Heart left ventricle (tissue), 16 donors: ENCODE data around the gene UVRAG. TPM values are rescaled to one million over a fixed set of nuclear protein-coding genes. Genes with fewer than 3 reads are reported as not detected.
A peak's percentile ranks its signal among the peaks of the same experiment; 100 is the strongest.

Source experiments
- ATAC-seq, 4 donors: fragments of 200-7000 bp; cut with Tn5 transposase; one replicate each; pipeline ENCODE4 v1.9.1; 2020 to 2022; ENCODE audit warnings: moderate library complexity in 4 of 4, mild to moderate bottlenecking in 3 of 4, moderate number of reproducible peaks in 1 of 4
- DNase-seq, 5 donors: peaks; one replicate each; pipeline ENCODE4 v3.0.0-alpha.2; 2020
- H3K27ac ChIP-seq, 12 donors: fragments of 200-600 bp; sonication (generic) in 4 of 12; one replicate each; pipeline versions ENCODE4 v1.5.0 to v1.8.0; 2016 to 2022; ENCODE audit warnings: mild to moderate bottlenecking in 2 of 12
- H3K27me3 ChIP-seq, 9 donors: fragments of 200-600 bp; sonication (generic) in 2 of 9; one replicate each; pipeline versions ENCODE4 v1.5.1 to v1.8.0; 2016 to 2022; ENCODE audit warnings: mild to moderate bottlenecking in 3 of 9
- H3K36me3 ChIP-seq, 9 donors: fragments of 200-600 bp; sonication (generic) in 2 of 9; one replicate each; pipeline versions ENCODE4 v1.5.0 to v1.8.0; 2018 to 2022; ENCODE audit warnings: mild to moderate bottlenecking in 2 of 9
- H3K4me1 ChIP-seq, 12 donors: fragments of 200-600 bp; sonication (generic) in 4 of 12; one replicate each; pipeline versions ENCODE4 v1.5.0 to v1.8.0; 2016 to 2022; ENCODE audit warnings: mild to moderate bottlenecking in 3 of 12
- H3K4me3 ChIP-seq, 12 donors: fragments of 200-600 bp; sonication (generic) in 4 of 12; one replicate each; pipeline versions ENCODE4 v1.5.0 to v1.8.0; 2017 to 2022; ENCODE audit warnings: mild to moderate bottlenecking in 9 of 12, moderate library complexity in 4 of 12
- H3K9me3 ChIP-seq, 12 donors: fragments of 200-600 bp; sonication (generic) in 4 of 12; one replicate each; pipeline versions ENCODE4 v1.5.0 to v1.8.0; 2016 to 2022; ENCODE audit warnings: mild to moderate bottlenecking in 1 of 12
- CTCF ChIP-seq, 12 donors: fragments of 200-600 bp; sonication (generic) in 4 of 12; IDR thresholded peaks; one replicate each; pipeline versions ENCODE4 v1.5.0 to v1.8.0; 2018 to 2022; ENCODE audit warnings: antibody characterized with exemption in 12 of 12, mild to moderate bottlenecking in 5 of 12
- POLR2A ChIP-seq, 2 donors: fragments of 450-650 bp; IDR thresholded peaks; one replicate each; pipeline ENCODE4 v1.6.1; 2017; ENCODE audit warnings: antibody characterized with exemption in 2 of 2, mild to moderate bottlenecking in 2 of 2, moderate library complexity in 2 of 2
- WGBS, 4 donors: extraction: QIAGEN DNeasy Blood & Tissue Kit in 2 of 4; methylation state at CpG; one replicate each; pipeline versions ENCODE4 v1.1.5 to v1.1.7; 2013 to 2018; 5-methylcytosine and 5-hydroxymethylcytosine counted together
- intact Hi-C, 10 donors: fragments of 100-400 bp; cut with DNase I; formaldehyde crosslinking; loops; one replicate each; pipeline versions ENCODE4 v1.11.1 to v1.14.2; 2022
- polyA plus RNA-seq, 2 donors: library from polyadenylated mRNA; stranded (reverse); fragments of 200-250 nt; gene quantifications; one replicate each; pipeline ENCODE4 v1.2.3, GENCODE V29; 2013
- total RNA-seq, 9 donors: library from RNA; depleted of rRNA in 2 of 9; stranded (reverse); fragments of >200 nt in 2 of 9; fragmentation: NEBNext Ultra II Directional in 3 of 9; extraction: Animal tissue kit (Norgen Biotek cat#: 25700) in 3 of 9; gene quantifications; one replicate each; pipeline versions ENCODE4 v1.1.0 to v1.2.4, GENCODE V29; 2016 to 2023
- donor health status: ischemic (EF 13 %, LVEDD 7.1; RV severe dilation, severe dysfunction).
- donor health status: healthy with polysubstance abuse.
- donor health status: DM: no; HTN: yes; CAD: no.
- donor health status: DM: no; HTN: no; CAD: no.
- donor health status: ischemic (EF 25% LVEDD 6.9; RV normal size, moderate dysfunction).
- donor health status: ischemic (EF 25% LVEDD 5.7; RV mildly dilated, moderate dysfunction).
- donor health status: healthy.
- donor health status: DM: yes; HTN: yes; CAD: no.
- donor health status: ischemic (EF 35%, LVEDD 5.7; RV mildly dilated, moderate dysfunction).
- donor health status: nonischemic (EF 11% LVEDD 7.7; RV severe dilation, severe dysfunction).
- donor health status: DM: yes; HTN: yes; CAD: no.
- donor health status: PGD.
- donor health status: ischemic (EF 29% LVEDD 5.4; RV normal size, mild dysfunction).
- donor health status: nonischemic (EF 23%, LVEDD 6.1; RV moderate dilation, normal function).

UVRAG gene
- total and polyA plus RNA-seq, 11 donors: 4.5 to 22.6 (median 15.0) TPM

GRCh38 chr11:75898871-75899270, 83.9 kb downstream of the UVRAG start:
- Histone ChIP-seq H3K36me3 (peaks cover 0 to 5% (median 0%) of the 10 kb centered on the region in 9 donors), H3K4me1 (peaks cover 0 to 27% (median 5%) of the 10 kb centered on the region in 12 donors), H3K9me3 (no peaks in the 10 kb centered on the region), H3K4me3 (no peak overlapping the region), H3K27ac (no peak overlapping the region), H3K27me3 (no peaks in the 10 kb centered on the region)
- 95 to 100% (median 98%) methylated on average over 2 of the region's 2 CpGs for WGBS, 4 donors
- DNase-seq (no peak), ATAC-seq (no peak)
- intact Hi-C loops: loop anchor here in 9 of 10 donors (2.0 to 5.0 kb wide), 4 partner anchors 253 to 418 kb away; partner anchors contain the start of gene WNT11 (in 1 of the 9)
- TF ChIP-seq POLR2A (IDR thresholded peaks at IDR 0.05) (no peak), CTCF (IDR thresholded peaks at IDR 0.05) (no peak)

GRCh38 chr11:75899806-75900205, 84.8 kb downstream of the UVRAG start:
- H3K4me1 ChIP-seq: peaks cover 0 to 34% (median 7%) of the 10 kb centered on the region in 12 donors
- no peaks in the 10 kb centered on the region for H3K9me3 ChIP-seq
- DNase-seq (no peak), ATAC-seq (no peak)
- H3K36me3 ChIP-seq: peaks cover 0 to 5% (median 0%) of the 10 kb centered on the region in 9 donors
- no peaks in the 10 kb centered on the region for H3K27me3 ChIP-seq
- WGBS, 4 donors: 69 to 76% (median 72%) methylated on average over 2 of the region's 2 CpGs
- no peak for TF ChIP-seq POLR2A (IDR thresholded peaks at IDR 0.05)
- TF ChIP-seq CTCF (IDR thresholded peaks at IDR 0.05): no peak
- no peak overlapping the region for H3K4me3 ChIP-seq
- intact Hi-C loops: loop anchor here in 9 of 10 donors (2.0 to 5.0 kb wide), 4 partner anchors 252 to 417 kb away; partner anchors contain the start of gene WNT11 (in 1 of the 9)
- peak overlapping the region in 1 of 12 donors; percentile 5 for H3K27ac ChIP-seq

GRCh38 chr11:75900848-75901247, 85.8 kb downstream of the UVRAG start:
- H3K27ac ChIP-seq: no peak overlapping the region
- DNase-seq (no peak), ATAC-seq (no peak)
- H3K4me1 ChIP-seq: peaks cover 0 to 34% (median 7%) of the 10 kb centered on the region in 12 donors
- TF ChIP-seq POLR2A (IDR thresholded peaks at IDR 0.05) (no peak), CTCF (IDR thresholded peaks at IDR 0.05) (no peak)
- intact Hi-C loops: no loop called here
- no peak overlapping the region for H3K4me3 ChIP-seq
- no peaks in the 10 kb centered on the region for H3K9me3 ChIP-seq
- 75 to 85% (median 79%) methylated on average over 3 of the region's 3 CpGs for WGBS, 4 donors
- H3K27me3 ChIP-seq: no peaks in the 10 kb centered on the region
- peaks cover 0 to 5% (median 0%) of the 10 kb centered on the region in 9 donors for H3K36me3 ChIP-seq

- DNase-seq (no peak), ATAC-seq (no peak)
- Histone ChIP-seq H3K4me3 (no peak overlapping the region), H3K27ac (no peak overlapping the region), H3K27me3 (no peaks in the 10 kb centered on the region), H3K4me1 (peaks cover 0 to 34% (median 6%) of the 10 kb centered on the region in 12 donors), H3K36me3 (peaks cover 0 to 5% (median 0%) of the 10 kb centered on the region in 9 donors), H3K9me3 (no peaks in the 10 kb centered on the region)
- WGBS, 4 donors: 76 to 84% (median 81%) methylated on average over 2 of the region's 2 CpGs
- intact Hi-C loops: no loop called here
- TF ChIP-seq CTCF (IDR thresholded peaks at IDR 0.05) (no peak), POLR2A (IDR thresholded peaks at IDR 0.05) (no peak)
These were observed 87.6 kb downstream of the UVRAG start for GRCh38 chr11:75902631-75903030.
